Activated T-cell treated with anti-CD3 and anti-CD28 coated beads for 48 hours (primary cell): ENCODE results near the gene ACYP2.
"Not testable (repeated sequence)": the region's sequence is repeated elsewhere in the genome, so short reads cannot be mapped to it uniquely, and the experiment has no call there.

ENCODE experiments used
- DNase-seq: peaks from one replicate; pipeline ENCODE4 v3.0.0-alpha.2; 2020; ENCODE audit warnings: low read depth

ACYP2 gene

DNA sequence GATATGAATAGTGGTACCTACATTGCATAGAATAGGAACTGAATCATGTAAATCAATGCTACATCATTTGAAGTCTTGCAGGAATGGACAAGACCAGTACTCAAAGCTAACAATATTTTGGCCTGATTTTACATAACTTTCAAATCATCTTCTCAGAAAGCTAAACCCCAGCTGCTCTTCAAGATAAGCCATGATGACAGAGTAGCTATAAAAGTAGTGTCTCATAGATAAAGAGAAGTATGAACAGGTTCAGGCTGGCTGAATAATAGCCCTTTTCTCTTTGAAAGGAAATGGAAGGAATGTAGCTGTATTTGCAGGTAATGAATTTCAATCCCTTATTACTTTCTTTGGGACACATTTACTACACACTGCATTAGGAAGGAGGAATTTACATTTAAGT, 112.4 kb downstream of the ACYP2 start:
- no peak for DNase-seq

GRCh38 chr2:54228945-54229344, 113.5 kb downstream of the ACYP2 start:
- DNase-seq = no peak

DNA sequence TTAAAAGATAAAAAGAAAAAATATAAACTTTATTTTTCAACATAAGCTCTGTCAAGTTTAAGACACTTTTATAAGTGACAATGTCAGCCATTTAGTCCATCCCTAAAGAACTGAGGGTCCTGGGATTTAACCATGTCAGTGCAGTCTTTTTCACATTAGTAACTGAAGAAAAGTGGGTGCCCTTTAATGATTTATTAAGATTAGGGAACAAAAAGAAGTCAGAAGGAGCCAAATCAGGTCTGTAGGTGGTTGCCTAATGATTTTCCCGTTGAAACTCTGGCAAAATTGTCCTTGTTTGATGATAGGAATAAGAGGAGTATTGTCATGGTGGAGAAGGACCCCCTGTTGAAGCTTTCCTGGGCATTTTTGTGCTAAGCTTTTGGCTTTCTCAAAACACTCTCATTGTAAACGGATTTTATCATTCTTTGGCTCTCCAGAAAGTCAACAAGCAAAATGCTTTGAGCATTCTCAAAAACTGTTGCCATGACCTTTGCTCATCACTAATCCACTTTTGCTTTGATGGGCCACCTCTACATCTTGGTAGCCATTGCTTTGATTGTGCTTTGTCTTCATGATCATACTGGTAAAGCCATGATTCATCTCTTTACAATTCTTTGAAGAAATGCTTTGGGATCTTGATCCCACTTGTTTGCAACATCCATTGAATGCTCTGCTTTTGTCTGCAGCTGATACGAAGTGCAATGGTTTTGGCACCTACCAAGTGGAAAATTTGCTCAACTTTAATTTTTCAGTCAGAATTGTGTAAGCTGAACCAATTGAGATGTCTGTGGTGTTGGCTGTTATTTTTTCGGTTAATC, 118.6 kb downstream of the ACYP2 start:
- no peak for DNase-seq

- DNase-seq = no peak
Observed at GRCh38 chr2:54237428-54237827, 122.0 kb downstream of the ACYP2 start.

GRCh38 chr2:54239427-54239826, 124.0 kb downstream of the ACYP2 start:
- no peak for DNase-seq

DNA sequence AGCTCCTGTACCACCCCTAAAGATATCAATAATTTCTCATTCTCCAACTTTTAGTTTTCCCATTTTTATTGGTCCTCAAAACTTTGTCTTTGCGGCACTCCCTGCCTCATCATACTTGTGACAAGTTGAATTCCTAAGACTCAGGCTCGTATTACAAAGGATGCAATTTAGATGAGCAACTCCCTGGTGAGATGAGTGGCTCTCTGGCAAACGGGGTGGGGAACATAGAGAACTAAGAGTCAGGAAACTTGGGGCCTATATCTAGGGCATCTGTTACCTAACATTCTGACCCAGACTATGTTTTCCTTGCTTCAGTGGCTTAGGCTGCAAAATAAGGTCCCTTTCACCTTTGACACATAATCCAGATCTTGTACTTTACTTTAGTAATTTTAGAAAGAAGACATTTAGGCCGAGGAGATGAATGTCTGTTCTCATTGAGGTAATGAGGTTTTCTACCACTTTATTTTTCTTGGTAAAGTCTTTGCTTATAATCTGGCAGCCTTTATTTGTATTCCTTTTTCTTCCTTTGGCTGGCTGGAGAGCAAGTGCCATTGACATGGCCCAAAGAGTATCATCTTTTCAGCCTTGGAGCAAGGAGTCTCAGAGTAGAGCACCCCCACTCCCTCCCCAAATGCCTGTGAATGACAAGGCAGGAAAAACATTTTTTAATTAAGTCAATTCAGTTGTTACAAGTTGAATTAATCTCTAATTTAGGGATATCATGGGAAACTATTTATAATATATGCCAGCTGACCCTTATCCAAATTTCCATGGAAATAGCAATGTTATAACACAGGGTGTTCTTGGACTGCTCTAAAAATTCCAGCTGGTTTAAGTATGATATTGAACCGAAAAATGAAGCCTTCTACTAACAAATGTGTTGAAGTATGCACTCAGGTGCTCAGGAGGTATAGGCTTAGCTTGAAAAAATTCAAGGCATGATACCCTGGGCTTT, 125.4 kb downstream of the ACYP2 start:
- DNase-seq = no peak

GRCh38 chr2:54247115-54247514, 131.7 kb downstream of the ACYP2 start:
- no peak for DNase-seq

DNA sequence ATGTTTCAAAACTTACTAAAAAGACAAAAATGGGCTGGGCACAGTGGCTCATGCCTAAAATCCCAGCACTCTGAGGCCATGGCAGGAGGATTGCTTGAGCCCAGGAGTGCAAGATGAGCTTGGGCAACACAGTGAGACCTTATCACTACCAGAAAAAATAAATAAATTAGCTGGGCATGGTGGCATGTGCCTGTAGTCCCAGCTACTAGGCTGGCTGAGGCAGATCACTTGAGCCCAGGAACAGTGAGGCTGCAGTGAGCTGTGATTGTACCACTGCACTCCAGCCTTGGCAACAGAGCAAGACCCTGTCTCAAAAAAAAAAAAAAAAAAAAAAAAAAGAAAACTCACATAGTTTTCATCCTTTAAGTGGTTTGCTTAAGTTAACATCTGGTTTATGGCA, 134.2 kb downstream of the ACYP2 start:
- DNase-seq = no peak

- no peak for DNase-seq
Observed at GRCh38 chr2:54254180-54254579, 138.8 kb downstream of the ACYP2 start.

GRCh38 chr2:54255230-54256090, 140.0 kb downstream of the ACYP2 start:
- DNase-seq = no peak

DNA sequence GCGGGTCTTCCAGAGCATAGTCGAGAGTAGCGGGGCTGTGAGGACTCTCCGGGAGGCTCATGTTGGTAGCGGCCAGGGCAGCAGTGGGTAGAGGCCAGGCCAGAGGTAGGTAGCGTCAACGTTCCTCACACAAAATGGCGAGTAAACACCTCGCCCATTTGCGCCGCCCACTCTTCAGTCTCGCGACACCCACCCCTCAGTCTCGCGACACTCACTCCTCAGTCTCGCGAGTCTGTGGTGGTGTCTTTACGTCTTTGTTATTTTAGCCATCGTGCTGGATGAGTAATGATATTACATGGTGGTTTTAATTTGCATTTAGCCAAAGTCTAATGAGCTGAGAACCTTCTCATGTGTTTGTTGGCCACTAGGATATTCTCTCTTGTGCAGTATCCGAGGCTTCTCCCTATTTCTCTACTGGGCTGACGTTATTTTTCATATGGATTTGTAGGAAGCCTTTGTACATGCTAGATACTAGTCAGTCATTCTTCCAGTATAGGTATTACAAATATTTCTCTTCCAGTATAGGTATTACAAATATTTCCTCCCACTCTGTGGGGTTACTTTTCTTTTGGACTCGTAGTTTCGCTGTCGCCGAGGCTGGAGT, 140.8 kb downstream of the ACYP2 start, which contains the start of gene TSPYL6:
Gene TSPYL6 (minus strand): TSS at position 139 of the 604 bp plus-strand sequence. CDS start 78 bp downstream, at position 61.
- no peak for DNase-seq

GRCh38 chr2:54258166-54258565, 142.8 kb downstream of the ACYP2 start:
- no peak for DNase-seq

DNA sequence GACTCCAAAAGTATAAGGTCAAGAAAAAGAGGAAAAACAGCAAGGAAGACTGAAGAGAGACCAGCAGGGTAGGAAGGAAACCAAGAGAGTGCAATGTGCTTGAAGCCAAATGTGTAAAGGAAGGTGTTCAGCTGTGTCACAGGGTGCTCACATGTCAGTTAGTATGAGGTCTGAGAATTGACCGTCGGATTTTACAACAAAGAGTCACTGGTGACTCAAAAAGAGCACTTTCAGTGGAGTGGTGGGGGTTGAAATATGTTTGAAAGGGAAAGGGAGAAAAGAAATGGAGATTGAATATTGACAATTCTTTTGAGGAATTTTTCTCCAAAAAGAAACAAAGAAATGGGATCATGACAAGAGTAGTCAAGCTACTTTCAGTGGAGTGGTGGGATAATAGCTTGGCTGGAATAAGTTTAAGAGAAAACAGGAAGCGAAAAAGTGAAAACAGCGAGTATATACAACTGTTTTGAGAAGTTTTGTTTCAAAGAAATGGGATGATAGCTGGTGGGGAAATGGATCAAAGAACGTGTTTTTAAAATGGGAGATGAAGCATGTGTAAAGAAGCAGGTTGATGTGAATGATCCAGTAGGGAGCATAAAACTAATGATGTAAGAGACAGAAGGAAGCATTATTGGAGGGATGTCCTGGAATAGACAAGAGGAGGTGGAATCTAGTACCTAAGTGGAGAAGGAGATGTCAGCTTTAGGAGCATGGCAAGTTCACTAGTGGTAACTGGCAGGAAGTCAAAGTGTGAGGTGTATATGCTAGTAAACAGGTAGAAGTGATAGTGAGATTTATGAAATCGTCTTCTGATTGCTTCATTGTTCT, 144.2 kb downstream of the ACYP2 start:
- no peak for DNase-seq

DNA sequence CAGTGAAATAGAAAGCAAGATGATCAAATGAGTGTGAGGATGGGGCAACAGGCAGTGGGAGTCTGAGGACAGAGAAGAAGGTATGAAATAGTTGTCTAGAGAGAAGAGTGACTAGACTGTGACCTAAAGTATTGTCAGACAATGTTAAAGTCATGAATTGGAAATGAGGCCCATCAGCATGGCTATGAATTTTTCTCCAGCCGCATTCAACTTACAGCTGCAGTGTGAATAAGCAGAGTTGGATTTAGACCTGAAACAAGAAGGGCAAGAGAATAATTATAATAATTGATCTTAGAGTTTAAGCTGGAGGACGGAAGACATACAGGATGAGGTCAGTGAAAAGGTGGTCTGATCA, 144.8 kb downstream of the ACYP2 start:
- no peak for DNase-seq

GRCh38 chr2:54261537-54261936, 146.1 kb downstream of the ACYP2 start:
- no peak for DNase-seq

- DNase-seq = no peak
Observed at GRCh38 chr2:54262015-54262765, 146.8 kb downstream of the ACYP2 start.

- DNase-seq = not testable (repeated sequence)
Observed at GRCh38 chr2:54265081-54265480, 149.7 kb downstream of the ACYP2 start.

- DNase-seq = no peak
Observed at GRCh38 chr2:54267577-54267976, 152.2 kb downstream of the ACYP2 start.

DNA sequence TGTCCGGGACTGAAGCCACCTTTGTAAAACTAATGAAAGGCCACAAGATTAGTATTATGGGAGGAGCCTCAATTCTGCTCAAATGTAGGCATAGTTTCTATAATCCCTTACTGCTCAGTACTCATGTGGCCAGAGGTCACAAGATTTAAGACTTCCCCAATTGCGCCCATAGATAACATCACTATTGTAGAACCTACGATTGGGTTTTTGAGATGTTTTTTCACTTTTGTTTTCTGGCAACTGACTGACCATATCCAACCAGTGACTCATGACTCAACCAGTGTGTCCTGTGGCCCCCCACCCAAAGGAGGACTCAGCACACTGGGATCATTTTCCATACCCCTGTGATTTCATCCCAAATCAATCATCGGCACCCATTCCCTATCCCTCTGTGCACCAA, 155.8 kb downstream of the ACYP2 start:
- no peak for DNase-seq
